Ectodermal cell (in vitro differentiated cells): ENCODE data around the gene PAPPA.

Experiments
- H3K27ac ChIP-seq: 2 replicates; pipeline ENCODE4 v1.7.0; 2013; ENCODE audit warnings: mild to moderate bottlenecking, low read depth, low read length; ENCODE audit not compliant: insufficient read depth, poor library complexity, severe bottlenecking
- H3K27me3 ChIP-seq: 2 replicates; pipeline ENCODE4 v1.7.0; 2013; ENCODE audit warnings: mild to moderate bottlenecking, low read length; ENCODE audit not compliant: insufficient read depth, control insufficient read depth, poor library complexity, severe bottlenecking
- H3K36me3 ChIP-seq: one replicate; pipeline ENCODE4 v1.7.0; 2013; ENCODE audit warnings: low read length; ENCODE audit not compliant: control insufficient read depth, insufficient read depth
- H3K4me1 ChIP-seq: one replicate; pipeline ENCODE4 v1.7.0; 2013; ENCODE audit warnings: low read length; ENCODE audit not compliant: control insufficient read depth, insufficient read depth
- H3K4me3 ChIP-seq: 2 replicates; pipeline ENCODE4 v1.7.0; 2013; ENCODE audit warnings: low read depth, low read length, control low read depth; ENCODE audit not compliant: insufficient read depth
- H3K9me3 ChIP-seq: 2 replicates; pipeline ENCODE4 v1.7.0; 2013; ENCODE audit warnings: mild to moderate bottlenecking, low read length, moderate library complexity; ENCODE audit not compliant: control insufficient read depth
- WGBS, 2 experiments: methylation state at CpG; one replicate each; pipeline ENCODE4 v1.1.7; 2013; ENCODE audit warnings: missing lambda C conversion rate in 2 of 2; 5-methylcytosine and 5-hydroxymethylcytosine counted together

PAPPA gene

DNA sequence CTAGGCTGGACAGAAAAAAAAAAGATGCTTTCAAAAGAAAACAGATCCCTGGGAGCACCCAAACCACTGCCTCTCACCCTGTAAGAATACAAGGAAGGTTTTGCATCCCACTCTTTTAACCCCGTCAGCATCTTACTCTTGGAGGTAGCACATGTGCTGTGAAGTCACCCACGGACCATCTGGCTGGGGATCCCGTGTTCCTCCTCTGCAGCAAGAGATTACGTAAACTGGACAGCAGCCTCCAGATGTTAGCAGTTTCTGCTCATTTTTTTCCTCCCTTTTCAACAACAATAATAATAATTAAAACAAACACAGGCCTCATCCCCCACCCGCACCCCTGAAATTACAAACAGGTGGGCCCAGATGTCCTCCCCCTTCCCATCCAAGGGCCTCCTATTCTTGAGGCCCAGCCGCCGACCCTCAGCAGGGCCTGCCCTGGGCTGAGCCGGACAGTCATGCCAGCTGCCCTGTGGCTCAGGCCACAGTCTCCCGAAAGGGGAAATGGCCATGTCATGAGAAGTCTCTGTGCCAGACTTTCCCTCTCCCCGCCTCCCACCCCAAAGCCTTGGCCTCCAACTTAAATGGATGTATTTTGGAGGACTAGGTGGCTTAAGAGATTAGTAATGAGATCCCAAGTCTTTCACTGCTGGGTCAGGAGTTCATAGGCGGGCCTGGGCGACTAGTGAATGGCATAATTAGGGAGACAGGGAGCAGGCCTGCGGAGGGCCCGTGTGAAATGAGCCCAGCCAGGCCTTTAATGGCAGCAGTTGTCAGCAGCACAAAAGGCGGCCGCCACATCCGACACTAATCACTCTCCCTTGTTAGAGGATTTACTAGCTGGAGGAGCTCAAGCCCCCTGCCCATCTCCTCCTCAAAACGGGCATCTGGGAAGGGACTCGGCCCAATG is 165.1 kb downstream of the PAPPA start:
- Histone ChIP-seq H3K4me1 (peaks cover 34% of the 10 kb centered on the region), H3K27me3 (peaks cover 67% of the 10 kb centered on the region), H3K27ac (no peak overlapping the region), H3K9me3 (no peaks in the 10 kb centered on the region), H3K4me3 (no peak overlapping the region), H3K36me3 (no peaks in the 10 kb centered on the region)
- WGBS, 2 experiments: 46 to 47% methylated on average over 18 to 19 of the region's 19 CpGs

DNA sequence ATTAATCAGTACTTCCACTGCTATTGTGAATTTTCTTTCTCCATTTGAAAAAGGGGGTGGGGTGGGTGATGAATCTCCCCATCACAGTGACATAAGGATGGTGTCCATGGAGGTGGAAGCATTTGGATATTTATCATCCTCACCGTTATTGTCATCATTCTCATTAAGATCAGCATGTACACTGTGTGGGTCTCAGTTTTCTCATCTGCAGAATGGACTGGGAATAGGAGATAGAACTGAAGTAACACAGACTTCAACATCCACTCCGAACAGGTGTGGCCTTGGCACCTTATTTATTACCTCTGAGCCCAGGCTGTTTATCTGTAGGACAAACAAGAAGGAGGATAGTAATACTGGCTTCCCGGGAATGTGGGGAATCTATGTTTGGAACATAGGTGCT is 165.9 kb downstream of the PAPPA start:
- no peak overlapping the region for H3K4me3 ChIP-seq
- H3K36me3 ChIP-seq: no peaks in the 10 kb centered on the region
- no peak overlapping the region for H3K27ac ChIP-seq
- H3K27me3 ChIP-seq: peaks cover 73% of the 10 kb centered on the region
- WGBS, 2 experiments: 93 to 95% methylated on average over 2 to 3 of the region's 3 CpGs
- no peaks in the 10 kb centered on the region for H3K9me3 ChIP-seq
- H3K4me1 ChIP-seq: peaks cover 36% of the 10 kb centered on the region

DNA sequence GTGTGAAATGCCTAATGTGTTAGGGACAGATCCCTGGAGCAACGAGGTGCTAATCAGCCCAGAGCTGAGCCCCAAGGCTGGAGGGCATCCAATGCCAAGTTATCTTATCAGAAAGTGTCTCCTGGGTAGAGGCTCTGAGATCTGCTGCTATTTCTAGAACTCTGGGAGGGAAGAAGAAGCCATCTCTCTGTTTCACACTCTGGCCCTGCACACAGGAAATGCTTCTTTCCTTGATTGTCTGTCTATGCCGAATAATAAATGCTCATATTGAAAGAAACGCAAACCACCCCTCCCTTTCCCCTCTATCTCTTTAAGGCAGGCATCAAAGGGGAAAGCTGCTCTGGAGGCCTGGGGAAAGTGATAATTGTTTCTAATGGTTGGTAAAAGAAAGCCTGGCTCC is 166.7 kb downstream of the PAPPA start:
- H3K9me3 ChIP-seq: no peaks in the 10 kb centered on the region
- H3K27me3 ChIP-seq: peaks cover 77% of the 10 kb centered on the region
- H3K27ac ChIP-seq: no peak overlapping the region
- no peak overlapping the region for H3K4me3 ChIP-seq
- WGBS, 2 experiments: 74 to 79% methylated on average over 3 of the region's 3 CpGs
- no peaks in the 10 kb centered on the region for H3K36me3 ChIP-seq
- peaks cover 36% of the 10 kb centered on the region for H3K4me1 ChIP-seq

DNA sequence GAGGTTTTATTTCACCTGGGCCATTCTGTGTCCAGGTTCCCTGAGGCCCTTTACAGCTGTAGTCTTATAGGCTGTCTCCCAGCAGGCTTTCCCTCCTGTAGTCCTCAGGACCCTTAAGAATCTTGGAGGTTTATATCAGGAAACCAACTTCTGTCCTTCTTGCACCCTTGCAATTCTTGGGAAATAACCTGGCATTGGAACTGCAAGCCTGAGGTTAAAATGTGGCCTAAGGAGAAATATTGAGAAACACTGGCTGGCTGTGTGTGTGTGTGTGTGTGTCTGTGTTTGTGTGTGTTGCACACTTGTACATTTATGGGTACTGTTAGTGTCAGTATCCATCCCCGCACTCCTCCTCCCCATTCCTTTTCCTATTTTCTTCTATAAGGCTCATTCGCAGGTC is 168.9 kb downstream of the PAPPA start:
- H3K4me3 ChIP-seq: no peak overlapping the region
- H3K9me3 ChIP-seq: no peaks in the 10 kb centered on the region
- H3K4me1 ChIP-seq: peaks cover 36% of the 10 kb centered on the region
- 100% methylated on average over 1 of the region's 2 CpGs; no CpG with 5 or more reads in 1 of the 2 experiments for WGBS, 2 experiments
- H3K27me3 ChIP-seq: peaks cover 61% of the 10 kb centered on the region
- H3K27ac ChIP-seq: no peak overlapping the region
- no peaks in the 10 kb centered on the region for H3K36me3 ChIP-seq

DNA sequence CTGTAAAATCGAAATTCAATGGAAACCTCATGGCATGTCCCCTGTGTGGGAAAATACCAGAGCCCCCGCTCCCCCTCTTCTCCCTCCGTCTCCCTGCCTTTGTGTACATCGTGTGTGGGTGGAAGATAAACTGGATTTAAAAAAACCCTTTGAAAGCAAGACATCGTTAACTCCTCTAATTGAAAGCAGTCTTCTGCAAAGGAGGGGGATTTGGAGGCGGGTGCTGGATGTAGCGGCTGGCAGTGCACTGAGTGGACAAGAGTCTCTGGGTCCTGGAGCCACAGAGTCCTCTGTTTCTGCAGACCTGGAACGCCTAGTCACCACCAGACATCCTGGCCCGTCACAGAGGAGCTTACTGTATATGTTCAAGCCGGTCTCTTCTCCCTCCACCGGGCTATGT is 169.4 kb downstream of the PAPPA start:
- Histone ChIP-seq H3K36me3 (no peaks in the 10 kb centered on the region), H3K9me3 (no peaks in the 10 kb centered on the region), H3K27me3 (peaks cover 56% of the 10 kb centered on the region), H3K4me1 (peaks cover 36% of the 10 kb centered on the region), H3K27ac (no peak overlapping the region), H3K4me3 (no peak overlapping the region)
- WGBS, 2 experiments: 56 to 74% methylated on average over 8 to 11 of the region's 11 CpGs

DNA sequence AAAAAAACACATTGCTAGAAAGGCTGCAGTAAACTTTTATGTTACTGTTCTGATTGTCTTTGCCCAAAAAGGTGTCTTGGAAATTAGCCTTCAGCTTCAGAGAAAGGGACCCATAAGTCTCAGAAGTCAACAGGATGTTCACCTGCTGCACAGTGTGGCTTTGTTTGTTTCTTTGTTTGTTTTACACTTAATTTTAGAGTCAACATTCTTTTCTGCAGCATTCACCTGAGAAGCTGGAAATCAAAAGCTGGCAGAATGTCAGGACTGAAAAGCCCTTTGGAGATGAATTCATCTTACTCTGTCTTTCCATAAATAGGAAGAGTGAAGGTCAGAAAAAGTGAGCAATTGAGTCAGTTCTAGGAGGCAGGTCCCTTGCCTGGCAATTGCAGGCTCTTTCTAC is 170.0 kb downstream of the PAPPA start:
- no peaks in the 10 kb centered on the region for H3K9me3 ChIP-seq
- no peaks in the 10 kb centered on the region for H3K36me3 ChIP-seq
- H3K27ac ChIP-seq: no peak overlapping the region
- H3K27me3 ChIP-seq: peaks cover 52% of the 10 kb centered on the region
- H3K4me3 ChIP-seq: no peak overlapping the region
- H3K4me1 ChIP-seq: peaks cover 32% of the 10 kb centered on the region

DNA sequence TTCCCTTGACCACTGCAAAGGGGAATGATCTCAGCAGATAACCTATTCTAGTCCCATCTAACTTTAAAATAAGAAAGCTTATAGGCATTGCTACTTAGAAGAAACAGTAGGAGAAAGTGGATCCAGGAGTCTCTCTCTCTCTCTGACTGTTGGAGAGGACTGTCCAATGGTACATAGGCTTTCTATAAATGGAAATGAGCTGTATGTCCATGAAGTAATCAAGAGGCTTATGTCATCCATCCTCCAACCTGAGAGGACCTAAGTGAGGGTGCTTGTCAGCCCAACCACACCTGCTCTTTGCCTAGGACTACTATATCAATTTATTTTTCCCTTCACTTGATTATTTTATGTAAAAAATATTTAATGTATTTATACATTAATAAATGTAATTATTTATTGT is 172.3 kb downstream of the PAPPA start:
- Histone ChIP-seq H3K9me3 (no peaks in the 10 kb centered on the region), H3K4me1 (peaks cover 17% of the 10 kb centered on the region), H3K27me3 (peaks cover 37% of the 10 kb centered on the region), H3K4me3 (no peak overlapping the region), H3K36me3 (no peaks in the 10 kb centered on the region), H3K27ac (no peak overlapping the region)

DNA sequence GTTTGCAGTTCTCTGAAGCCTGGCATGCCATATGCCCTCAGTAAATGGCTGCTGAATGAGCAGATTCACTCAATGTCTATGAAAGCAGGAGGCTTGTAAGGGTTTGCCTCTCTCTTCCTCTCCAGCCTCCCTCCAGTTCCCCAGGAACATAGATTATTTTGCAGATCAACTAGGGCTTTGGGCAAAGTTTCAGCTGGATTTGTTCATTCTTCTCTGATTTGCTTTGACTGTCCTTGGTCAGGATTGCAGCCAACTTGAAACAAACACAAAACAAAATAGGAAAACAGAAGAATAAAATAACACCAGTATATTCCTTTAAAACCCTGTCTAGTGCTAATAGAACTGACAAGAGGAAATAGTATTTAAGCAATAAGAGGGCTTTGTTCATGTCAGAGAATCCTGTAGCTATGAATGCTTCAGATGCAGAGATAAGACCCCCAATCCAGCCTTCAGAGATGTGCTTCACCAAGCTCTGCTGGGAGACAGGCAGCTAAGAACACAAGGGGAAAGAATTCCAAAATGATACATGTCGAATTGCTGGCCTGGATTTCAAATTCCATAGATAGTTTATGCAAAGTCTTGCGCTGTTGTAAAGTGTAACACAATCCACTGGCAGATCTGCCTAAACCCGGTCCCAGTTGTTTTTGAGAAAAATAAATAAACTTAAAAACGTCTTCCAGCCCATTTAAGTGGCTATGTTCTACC is 174.3 kb downstream of the PAPPA start:
- H3K27ac ChIP-seq: no peak overlapping the region
- peaks cover 31% of the 10 kb centered on the region for H3K27me3 ChIP-seq
- peaks cover 14% of the 10 kb centered on the region for H3K4me1 ChIP-seq
- H3K9me3 ChIP-seq: no peaks in the 10 kb centered on the region
- H3K4me3 ChIP-seq: no peak overlapping the region
- 78 to 85% methylated on average over 4 of the region's 4 CpGs for WGBS, 2 experiments
- no peaks in the 10 kb centered on the region for H3K36me3 ChIP-seq

DNA sequence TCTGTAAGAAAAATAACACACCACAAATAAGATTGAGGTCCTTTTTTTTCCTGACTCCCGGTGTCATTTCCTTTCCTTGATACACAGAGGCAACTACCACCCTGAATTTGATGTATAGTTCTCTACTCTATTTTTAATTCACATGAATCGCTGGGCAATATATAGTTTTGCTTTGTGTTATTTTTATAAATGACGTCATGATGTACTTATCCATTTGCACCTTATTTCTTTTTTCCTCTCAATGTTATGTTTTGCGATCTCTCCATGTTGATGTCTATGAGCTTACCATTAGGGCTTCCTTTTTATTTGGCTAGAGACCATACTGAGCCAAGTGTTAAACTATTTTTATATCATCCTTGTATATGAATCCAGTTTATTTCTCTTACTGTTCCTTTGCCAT is 175.9 kb downstream of the PAPPA start:
- 92 to 100% methylated on average over 3 to 4 of the region's 4 CpGs for WGBS, 2 experiments
- no peak overlapping the region for H3K27ac ChIP-seq

DNA sequence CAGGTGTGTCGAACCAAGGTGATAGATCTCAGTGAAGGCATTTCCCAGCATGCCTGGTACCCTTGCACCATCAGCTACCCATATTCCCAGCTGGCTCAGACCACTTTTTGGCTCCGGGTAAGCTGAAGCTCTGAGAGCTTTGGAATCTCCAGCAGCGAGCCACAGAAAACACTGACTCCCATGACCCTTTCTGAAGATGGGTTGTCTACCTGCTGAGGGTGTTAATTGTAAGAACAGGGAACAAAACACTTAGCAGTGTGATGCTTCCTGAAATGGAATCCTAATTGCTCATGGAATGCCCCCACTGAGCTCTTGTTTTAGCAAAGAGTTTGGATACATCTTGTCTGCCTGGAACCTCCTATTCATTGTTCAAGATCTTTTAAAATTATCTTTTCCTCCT is 177.7 kb downstream of the PAPPA start:
- no peaks in the 10 kb centered on the region for H3K9me3 ChIP-seq

More for the DNA sequence above, 175.9 kb downstream of the PAPPA start:
- H3K9me3 ChIP-seq: no peaks in the 10 kb centered on the region
- H3K27me3 ChIP-seq: peaks cover 20% of the 10 kb centered on the region
- no peaks in the 10 kb centered on the region for H3K36me3 ChIP-seq
- no peak overlapping the region for H3K4me3 ChIP-seq
- peaks cover 20% of the 10 kb centered on the region for H3K4me1 ChIP-seq

More for the DNA sequence above, 177.7 kb downstream of the PAPPA start:
- H3K36me3 ChIP-seq: no peaks in the 10 kb centered on the region
- H3K27ac ChIP-seq: no peak overlapping the region
- WGBS, 2 experiments: 27 to 32% methylated on average over 3 of the region's 3 CpGs
- H3K27me3 ChIP-seq: peaks cover 21% of the 10 kb centered on the region
- H3K4me3 ChIP-seq: no peak overlapping the region
- H3K4me1 ChIP-seq: peaks cover 29% of the 10 kb centered on the region
